Muscle of arm (tissue), 12 donors: Measurements from ENCODE around the gene CYP19A1. TPM values are rescaled to one million over a fixed set of nuclear protein-coding genes. Genes with fewer than 3 reads are reported as not detected.
A peak's percentile ranks its signal among the peaks of the same experiment; 100 is the strongest.
"Not testable (repeated sequence)": the region's sequence is repeated elsewhere in the genome, so short reads cannot be mapped to it uniquely, and the experiment has no call there.

Experiments
- DNase-seq: peaks from one replicate; pipeline ENCODE4 v3.0.0-alpha.2; 2013
- polyA plus RNA-seq, 12 donors: library from polyadenylated mRNA; unstranded; fragments of 120-200 nt; gene quantifications; one replicate each; pipeline ENCODE4 v1.2.1, GENCODE V29; 2013; ENCODE audit not compliant: insufficient read length in 12 of 12

CYP19A1 gene
- polyA plus RNA-seq, 12 donors = 0.38 to 1.5 (median 0.62) TPM; not detected in 2

DNA sequence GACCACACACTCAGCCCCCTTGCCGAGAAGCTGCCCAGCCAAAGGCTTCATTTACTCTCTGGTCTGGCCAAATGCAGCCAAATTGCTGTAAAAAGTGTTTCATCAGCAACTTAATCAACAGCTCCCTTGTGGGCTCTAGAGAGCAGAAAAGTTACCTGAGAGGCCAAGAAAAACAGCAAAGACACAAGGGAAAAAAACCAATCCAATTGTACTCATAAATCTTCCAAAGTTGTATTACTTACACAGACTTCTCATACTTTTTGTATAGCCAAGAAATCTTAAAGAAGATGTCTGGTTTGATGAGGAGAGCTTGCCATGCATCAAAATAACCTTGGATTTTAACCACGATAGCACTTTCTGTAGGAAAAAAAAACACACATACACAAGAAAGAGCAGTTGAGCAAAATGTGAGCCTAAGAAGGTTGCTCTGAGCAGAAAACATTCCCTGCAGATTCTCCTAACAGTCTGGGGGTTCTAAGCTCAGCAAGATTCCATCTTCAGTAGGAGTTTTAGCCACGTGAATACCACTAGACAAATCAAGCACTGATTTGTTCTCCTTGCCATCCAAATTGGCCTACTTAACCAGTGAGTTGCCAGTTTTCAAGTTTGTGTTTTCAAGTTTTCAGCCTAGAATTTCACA lies 120.0 kb downstream of the CYP19A1 start:
- DNase-seq = peak; percentile 11

DNA sequence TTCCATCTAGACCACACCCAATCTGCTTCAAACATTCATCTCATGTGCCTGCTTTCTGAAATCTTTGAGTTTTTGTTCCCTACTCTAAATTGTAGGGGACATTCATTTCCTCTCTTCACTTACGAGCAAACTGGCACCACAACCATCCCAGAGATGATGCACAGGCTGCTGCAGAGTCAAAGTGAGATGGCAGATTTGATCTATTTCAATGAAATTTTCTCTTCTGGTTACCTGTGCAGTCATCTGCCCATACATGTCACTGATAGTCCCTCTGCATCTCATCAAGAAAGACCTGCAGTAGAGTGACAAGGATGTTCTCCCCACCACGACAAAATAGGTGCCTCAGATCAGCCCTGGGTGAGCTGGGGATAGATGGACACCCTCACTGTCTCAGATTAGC lies 125.5 kb downstream of the CYP19A1 start:
- DNase-seq = no peak

DNA sequence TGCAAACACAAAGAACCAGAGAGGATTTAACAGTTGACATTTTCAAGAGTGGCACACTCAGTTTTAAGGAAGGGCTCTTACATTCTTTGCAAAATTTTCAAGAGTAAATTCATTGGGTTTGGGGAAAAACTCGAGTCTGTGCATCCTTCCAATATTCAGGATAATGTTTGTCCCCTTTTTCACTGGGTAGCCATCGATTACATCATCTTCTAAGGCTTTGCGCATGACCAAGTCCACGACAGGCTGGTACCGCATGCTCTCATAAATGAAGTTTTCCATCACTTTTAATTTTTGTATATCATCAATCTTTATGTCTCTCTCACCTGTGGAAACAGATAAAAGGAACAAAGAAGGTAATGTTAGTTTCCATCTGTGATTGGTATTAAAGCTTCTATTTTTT lies 126.2 kb downstream of the CYP19A1 start:
- no peak for DNase-seq

DNA sequence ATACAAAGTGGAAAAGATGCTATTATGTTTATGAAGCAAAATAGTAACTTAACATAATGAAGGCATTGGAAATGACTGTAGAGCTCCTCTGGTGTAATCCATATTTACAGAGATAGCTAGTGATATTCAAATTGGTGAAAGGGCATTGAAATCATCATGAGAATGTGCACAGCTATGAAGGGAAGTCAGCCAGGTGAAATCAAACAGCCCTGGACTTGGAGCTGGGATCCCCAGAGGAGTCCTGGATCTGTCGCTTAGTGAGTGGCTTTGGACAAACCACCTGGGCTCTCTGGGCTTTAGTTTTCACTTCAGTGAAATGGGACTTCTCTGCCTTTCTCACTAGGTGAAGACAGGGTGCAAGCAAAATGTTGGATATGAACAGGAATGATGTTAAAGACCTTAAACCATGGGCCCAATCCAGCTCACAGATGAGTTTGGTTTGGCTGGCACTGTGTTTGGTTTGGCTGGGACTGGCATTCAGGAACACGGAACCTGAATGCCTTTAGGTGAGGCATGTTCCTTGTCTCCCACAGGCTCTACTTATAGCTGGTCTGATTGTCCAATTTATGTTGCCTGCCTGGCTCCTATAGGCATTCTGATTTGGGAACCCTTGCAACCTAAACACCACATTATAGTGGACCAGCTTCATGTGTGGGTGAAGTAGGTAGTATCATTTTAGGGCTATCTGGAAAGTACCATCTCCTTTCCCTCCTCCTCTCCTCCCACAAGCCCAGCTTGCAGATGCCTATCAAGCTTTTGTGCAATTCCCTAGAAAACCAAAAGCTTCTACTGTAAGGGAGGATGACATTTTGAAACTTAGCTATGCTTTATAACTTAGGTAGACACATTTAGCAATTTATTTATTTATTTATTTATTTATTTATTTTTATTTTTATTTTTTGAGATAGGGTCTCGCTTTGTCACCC lies 133.1 kb downstream of the CYP19A1 start:
- DNase-seq = no peak

DNA sequence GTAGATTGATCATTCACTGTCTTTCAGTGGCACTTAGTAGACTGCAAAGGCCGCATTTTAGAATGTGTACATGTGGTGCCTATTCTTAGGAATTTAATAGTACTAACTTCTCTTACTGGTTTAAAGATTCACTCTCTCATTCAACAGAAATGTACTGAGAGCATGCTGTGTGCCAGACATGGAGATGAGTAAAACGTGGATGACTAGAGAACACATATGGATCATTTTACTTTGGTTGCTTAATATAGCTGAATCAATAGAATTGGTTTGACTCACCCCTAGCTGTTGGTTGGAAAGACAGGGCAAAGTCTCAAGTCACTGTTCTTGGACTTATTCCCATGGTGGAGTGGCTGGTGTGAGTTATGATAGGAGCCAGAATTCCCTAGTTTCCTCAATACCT lies 134.6 kb downstream of the CYP19A1 start:
- DNase-seq = no peak

DNA sequence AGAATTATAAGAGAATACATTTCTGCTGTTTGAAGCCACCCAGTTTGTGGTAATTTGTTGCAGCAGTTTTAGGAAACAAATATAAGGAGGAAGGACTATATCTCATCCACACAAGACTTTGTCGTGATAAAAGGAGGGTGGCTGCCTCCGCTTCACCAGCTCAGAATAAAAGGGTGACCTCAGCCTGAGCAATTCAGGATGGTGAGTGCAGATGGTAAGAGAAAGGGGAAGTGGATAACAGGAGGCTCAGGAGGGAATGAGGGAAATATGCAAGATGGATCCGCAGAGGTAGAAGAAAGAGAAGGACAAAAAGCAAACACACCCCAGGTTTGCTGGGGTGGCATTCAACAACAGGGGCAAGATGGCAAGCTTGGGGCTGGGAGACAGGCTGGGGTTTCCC lies 135.6 kb downstream of the CYP19A1 start:
- no peak for DNase-seq

DNA sequence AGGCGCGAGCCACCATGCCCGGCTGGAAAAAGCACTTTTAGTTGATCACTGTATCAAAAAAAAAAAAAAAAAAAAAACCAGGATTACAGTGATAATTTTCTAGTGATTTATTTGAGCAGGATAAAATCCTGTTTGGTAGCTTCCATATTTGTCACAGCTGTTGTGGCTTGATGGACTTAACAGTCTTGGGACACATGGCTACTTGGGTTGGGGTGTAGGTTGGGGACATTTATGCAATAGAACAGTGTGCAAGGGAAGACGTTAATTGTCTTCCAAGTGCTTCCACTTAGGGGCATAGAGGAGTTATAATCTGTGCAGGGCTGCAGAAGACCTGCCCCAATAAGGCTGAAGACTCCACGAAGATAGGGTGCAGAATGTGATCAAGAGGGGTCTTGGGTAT lies 136.8 kb downstream of the CYP19A1 start:
- no peak for DNase-seq

DNA sequence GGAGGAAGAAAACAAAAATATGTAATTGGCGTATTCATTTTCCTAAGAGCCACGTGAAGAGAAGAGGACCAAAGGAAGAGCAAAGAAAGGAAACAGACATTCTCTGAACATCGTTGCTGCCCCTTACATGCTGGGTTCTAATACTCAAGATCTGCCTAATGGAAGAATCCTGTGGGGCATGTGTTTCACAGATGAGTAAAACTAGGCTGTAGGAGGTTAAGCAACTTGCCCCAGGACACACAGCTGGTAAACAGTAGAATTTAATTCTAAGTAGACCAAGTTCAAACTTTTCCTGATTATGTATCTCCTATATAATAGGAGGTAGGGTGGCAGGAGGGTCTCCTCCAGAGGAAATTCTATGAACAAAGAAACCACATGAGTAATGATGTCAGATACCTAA lies 137.6 kb downstream of the CYP19A1 start:
- DNase-seq = no peak

DNA sequence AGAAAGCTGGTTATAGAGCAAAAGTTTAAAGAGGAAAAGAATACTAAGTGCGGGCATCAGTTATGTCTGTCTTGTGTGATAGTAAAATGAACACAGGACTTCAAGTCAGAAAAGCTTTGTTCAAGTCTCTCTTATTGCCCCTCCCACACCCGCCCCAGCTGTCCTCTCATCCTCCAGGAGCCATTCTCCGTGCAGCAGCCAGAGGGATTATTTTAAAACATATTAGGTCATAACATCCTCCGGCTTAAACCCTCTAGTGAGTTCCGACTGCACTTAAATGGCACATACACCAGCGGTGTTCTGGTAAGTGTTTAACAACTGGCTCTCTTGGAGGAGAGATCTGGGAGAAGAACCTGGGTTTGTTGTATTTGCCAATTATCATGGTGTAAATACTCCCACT lies 138.9 kb downstream of the CYP19A1 start:
- no peak for DNase-seq

DNA sequence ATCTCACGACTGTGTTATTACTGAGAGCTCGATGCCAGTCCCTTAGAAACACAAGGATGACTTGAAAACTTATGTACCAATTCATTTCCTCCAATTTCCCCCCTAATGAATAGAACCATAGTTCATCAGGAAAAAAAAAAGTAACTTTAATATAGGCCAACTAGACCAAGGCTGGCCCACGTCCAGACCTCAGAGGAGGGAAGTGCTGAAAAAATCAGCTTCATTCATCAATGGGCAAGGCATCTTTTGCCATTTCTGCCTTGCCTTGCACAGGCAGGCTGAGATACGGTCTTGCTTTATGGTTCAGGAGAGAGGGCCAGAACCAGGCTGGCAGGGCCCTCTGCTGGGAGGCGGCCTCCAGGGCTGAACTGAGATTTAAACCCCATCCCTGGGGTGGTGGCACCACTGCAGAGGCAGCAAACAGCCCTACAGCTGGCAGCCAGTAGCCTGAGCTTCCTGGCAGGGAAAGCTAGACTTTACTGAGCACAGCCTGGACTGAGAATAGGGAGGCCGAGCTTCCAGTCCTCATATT lies 139.6 kb downstream of the CYP19A1 start:
- no peak for DNase-seq

DNA sequence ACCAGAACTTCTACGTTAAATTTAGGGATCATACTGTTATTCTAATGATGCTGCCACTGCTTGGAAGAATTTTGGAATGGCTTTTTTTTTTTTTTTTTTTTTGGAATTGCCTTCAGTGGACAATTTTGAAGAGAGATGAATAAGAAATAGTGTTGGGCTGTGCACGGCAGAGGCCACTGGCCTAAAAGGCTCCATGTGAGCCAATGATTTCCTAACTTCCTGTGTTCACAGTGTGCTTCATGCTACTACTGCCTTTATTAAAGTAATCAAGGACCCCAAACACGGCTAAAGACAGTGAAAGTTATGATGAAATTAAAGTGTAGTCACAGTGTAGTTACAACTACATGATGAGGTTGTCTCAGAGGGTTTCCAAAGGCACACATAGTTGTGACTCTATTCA lies 142.9 kb downstream of the CYP19A1 start:
- DNase-seq = no peak

DNA sequence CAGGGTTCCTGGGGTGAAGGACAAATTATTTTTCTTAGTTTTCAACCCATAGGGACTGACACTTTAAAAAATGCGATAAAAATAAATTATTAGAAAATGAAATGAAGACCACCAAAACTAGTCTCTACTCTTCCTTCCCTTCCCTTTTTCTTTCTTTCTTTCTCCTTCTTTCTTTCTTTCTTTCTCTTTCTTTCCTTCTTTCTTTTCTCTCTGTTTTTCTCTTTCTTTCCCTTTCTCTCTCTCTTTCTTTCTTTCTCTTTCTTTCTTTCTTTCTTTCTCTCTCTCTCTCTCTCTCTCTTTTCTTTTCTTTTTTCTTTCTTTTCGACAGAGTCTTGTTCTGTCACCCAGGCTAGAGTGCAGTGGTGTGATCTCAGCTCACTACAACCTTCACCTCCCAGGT lies 144.4 kb downstream of the CYP19A1 start:
- no peak for DNase-seq

DNA sequence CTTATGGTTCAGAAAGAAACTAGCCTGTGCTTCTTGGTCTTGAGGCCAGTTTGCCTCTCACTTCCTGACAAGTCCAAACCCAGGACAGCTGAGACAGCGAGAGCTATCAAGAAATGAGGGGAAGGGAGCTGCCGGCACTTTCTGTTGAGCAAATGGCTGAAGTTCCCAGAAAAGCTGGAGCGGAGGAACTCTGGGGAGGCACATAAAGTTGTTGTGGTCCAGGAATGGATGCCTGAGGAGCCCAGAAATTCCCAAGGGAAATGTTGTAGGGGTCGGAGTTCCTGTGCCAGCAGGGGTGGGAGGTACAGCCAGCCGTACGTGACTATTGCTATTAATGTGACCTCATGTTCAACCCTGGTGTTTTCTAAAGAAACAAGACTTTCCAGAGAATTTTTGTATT lies 144.9 kb downstream of the CYP19A1 start:
- no peak for DNase-seq

DNA sequence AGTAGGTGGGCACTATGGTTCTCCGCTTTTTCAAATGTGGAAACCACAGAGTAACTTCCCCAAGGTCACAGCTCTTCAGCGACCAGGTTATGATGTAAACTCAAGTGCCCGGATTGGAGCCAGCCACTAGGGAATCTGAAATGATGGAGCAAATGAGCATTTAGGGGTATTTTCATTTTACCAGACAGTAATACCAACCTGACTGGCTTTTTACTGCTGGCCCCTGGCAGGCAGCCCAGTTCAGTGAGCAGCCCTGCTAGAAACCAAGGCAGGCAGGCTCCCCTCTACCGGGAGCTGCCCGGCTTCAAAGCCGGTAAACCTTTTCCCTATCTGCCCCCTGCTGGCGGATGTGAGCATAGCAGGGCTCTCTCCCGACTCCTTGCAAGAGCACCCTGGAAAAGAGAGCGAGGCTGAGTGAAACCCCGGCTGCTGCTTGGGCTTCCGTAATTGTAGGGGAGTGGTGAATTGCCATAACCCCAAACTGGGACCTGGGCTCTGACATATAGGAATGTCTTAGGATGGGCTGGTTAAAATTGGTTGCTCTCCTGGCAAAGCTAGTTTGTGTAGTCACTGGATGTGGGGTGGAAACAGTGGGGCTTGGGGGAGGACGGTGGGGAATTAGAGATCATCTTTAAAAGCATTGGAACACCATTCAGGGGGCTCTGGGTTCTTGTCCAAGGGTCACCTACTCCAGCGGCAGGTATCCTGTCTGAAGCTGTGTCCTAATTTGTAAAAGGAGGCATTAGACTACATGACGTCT lies 145.7 kb downstream of the CYP19A1 start:
- DNase-seq = peak; percentile 89

DNA sequence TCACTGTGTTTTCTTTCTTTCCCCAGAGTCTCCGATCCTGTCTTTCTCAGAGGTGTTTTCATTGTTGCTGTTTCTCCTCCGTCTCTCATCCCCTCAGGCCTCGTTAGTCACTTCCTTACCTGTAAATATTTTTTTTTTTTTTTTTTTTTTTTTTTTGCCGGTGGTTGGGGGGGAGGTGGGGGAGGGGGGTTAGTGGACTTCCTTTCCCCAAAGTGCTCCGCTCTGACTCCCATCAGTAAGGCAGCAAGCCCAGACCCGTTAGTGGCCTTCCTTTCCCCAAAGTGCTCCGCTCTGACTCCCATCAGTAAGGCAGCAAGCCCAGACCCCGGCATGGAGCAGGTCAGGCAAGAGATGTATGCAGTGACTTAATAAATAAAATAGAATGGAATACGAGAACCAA lies 146.6 kb downstream of the CYP19A1 start:
- no peak for DNase-seq

DNA sequence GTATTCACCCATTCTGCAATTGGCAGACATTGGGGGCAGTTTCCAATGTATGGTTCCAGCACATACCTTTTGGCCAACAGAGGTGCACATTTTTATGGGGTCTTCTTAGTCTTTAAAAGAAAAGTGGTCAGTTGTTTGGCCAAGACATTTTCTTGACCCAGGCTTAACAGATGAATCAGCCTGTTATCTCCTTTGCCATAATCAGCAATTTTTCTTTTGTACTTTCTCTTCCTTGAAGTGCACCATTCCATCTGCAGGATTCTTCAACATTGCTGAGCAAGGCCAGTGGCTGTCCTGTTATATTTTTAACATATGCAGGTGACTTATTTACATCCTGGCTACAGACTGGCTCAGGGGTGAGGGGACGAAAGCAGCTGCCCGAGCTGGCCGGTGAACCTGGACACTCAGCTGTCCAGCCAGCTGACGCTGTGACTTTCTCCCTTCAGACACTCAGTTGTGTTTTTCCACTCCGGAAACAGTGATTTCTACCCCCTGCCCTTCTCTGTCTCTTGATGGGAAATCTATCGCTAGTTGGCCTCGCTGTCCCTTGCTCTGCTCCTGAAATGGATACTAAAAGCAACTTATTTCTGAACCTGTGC lies 147.2 kb downstream of the CYP19A1 start:
- no peak for DNase-seq

DNA sequence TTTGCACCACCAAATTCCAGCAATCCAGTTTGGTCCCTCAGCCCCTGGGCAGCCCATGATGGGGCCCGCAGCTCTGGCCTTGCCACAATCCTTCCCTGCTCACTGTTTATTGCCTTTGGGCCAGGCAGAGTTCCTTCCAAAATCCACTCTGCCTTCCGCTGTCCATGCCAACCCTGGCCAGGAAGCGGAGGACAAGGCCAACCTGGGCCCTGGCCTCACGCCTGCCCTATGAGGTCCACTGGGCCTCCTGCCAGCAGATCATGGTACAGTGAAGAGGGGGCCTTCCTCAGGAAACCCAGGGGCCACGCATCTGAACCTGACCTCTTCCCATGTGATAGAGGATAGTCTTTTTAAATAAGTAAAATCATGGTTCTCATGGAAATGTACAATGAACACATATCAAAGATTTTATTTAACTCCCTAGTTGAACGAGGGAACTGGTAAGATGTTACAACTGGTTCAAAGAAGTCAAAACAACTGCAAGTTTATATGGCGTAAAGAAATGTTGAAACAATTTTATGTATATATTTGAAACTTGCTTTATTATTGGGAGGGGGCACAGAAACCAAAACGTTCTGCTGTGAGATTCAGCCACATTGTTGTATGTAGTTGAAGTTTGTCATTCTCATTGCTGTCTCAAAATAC lies 147.8 kb downstream of the CYP19A1 start:
- no peak for DNase-seq

DNA sequence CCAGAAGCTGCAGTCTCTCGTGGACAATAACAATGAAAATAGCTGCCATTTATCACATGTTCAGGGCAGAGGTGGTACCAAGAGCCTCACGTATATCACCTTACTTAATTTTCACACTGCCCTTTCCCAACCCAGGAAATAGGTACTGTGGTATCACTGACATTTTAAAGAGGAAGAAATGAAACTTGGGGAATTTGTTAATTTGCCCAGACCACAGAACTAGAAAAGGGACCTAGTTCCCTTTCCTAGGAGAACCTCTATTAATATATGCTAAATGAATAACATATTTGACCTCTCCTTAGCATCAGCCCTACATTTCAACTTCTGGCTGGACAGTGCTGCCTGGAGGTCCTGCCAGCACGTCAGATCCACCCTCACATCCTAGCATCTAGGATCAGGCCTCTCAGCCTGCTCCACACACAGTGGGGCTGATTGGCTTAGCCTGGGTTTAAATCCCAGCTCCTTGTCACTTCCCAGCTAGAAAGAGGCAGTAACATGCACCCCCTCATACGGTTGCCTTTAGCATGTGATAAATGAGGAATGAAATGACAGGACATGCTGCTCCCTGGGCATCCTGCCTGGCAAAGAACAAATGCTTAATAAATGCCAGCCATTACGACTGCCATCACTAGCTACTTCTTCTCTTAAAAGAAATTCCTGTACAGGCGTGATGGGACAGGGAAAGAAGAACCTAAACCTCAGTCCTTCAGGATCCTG lies 148.6 kb downstream of the CYP19A1 start:
- DNase-seq = no peak

DNA sequence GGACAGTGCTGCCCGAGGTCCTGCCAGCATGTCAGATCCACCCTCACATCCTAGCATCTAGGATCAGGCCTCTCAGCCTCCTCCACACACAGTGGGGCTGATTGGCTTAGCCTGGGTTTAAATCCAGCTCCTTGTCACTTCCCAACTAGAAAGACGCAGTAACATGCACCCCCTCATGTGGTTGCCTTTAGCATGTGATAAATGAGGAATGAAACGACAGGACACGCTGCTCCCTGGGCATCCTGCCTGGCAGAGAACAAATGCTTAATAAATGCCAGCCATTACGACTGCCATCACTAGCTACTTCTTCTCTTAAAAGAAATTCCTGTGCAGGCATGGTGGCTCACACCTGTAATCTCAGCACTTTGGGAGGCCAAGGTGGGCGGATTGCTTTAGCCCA lies 149.6 kb downstream of the CYP19A1 start:
- not testable (repeated sequence) for DNase-seq

DNA sequence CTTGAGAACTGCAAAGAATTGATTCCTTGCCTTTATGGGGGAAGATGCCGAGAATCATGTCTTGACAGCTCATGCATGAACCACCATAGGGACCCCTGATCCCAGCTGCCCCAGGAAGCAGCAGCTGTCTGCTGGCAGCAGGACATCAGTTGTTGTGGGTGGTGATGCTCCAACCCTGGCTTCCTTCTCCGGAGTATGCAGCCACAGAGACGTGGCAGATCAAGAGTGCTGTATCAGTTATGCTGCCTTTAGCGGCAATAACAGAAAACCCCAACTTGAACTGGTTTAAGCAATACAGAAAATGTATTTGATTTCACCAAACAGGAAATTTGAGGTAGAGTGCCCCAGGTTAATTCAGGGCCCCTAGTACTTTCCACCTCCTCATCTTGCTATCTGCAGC lies 151.5 kb downstream of the CYP19A1 start:
- DNase-seq = no peak
